ENCODE results near the gene SPHK2.

- no peak for TF ChIP-seq EZH2phosphoT487 (IDR thresholded peaks at IDR 0.05; ENCODE audit: insufficient read depth, low read depth)
- TF ChIP-seq EZH2 (IDR thresholded peaks at IDR 0.05; ENCODE audit: insufficient read depth, poor library complexity, severe bottlenecking) = no peak
These were observed 11.2 kb downstream of the SPHK2 start for GRCh38 chr19:48630296-48631063.

All from GM23248 (cell line).